ENCODE measurements around the gene SQSTM1. TPM values are rescaled to one million over a fixed set of nuclear protein-coding genes. Genes with fewer than 3 reads are reported as not detected.
A peak's percentile ranks its signal among the peaks of the same experiment; 100 is the strongest.

The SQSTM1 gene
- total RNA-seq, 1 donor from 2014 or later, result 46.9 TPM

DNA sequence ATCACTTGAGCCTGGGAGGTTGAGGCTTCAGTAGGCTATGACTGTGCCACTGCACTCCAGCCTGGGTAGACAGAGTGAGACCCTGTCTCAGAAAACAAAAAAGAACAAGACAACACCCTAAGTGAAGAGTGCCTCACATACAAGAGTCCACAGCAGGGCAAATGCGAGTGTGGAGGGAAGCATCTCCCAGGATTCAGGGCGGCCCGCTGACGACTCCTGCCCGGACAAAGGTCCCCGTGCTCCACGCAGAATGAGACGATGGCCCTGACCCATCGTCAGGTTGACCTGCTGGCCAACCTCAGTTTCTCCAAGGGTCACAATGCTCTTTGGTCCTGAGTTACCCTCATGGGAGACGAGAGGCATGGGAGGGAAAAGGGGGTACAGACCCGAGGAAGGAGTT is 19.6 kb downstream of the SQSTM1 start:
- FAIRE-seq, result no peak
- no peak for DNase-seq (ENCODE audit: low spot score in 2 of 2)

GRCh38 chr5:179840766-179841165 is 20.1 kb downstream of the SQSTM1 start:
- FAIRE-seq (no peak), DNase-seq (ENCODE audit: low spot score in 2 of 2) (no peak)

GRCh38 chr5:179841621-179842020 is 20.9 kb downstream of the SQSTM1 start:
- DNase-seq (ENCODE audit: low spot score in 2 of 2) (no peak), FAIRE-seq (no peak)

DNA sequence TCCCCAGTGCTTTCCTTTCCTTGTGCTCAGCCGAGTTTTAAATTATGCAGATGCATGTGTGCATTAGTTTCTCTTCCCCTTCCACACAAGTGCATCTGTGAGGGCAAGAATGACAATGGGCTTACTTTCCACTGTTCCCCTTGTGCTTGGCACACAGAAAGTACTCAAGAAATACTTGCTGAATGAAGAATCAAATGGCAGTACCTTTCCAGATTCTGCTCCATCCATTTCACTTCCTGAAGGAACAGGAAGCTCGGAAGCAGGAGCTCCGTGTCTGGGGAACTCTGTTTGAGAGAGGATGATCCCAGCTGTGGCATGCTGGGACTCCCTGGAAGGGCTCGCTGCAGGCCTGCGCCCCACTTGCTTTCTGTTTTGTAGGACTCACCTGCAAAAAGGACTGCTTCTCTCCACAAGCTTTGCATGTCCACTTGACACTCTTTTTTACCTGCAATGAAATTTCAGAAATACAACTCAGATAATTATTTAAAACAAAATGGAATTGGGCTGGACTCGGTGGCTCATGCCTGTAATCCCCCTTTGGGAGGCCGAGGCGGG is 32.4 kb downstream of the SQSTM1 start:
- DNase-seq (ENCODE audit: low spot score in 2 of 2), result no peak
- no peak for FAIRE-seq

- no peak for FAIRE-seq
Observed at GRCh38 chr5:179854356-179854755, 33.7 kb downstream of the SQSTM1 start.

DNA sequence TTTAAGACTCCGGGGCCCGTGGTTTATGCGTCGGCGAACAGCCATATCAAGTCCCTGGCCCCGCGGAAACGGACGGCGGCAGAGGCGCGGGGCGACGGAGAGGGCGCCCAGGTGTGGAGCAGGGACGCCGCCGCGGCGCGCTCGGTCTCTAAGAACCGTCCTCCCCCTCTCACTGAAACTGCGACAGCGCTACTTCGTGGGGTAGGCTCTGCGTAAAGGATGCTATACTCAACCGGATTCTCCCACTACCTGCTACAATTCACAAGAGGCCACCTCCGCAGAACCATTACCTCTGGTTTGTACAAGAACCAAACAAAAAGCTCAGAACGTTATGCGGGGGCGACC is 37.5 kb downstream of the SQSTM1 start:
- no peak for DNase-seq (ENCODE audit: low spot score in 2 of 2)
- FAIRE-seq, result no peak

More at GRCh38 chr5:179854356-179854755, 33.7 kb downstream of the SQSTM1 start:
- DNase-seq (ENCODE audit: low spot score in 2 of 2), result no peak

GRCh38 chr5:179858586-179859427 is 38.1 kb downstream of the SQSTM1 start, which contains the start of gene MRNIP:
Gene MRNIP, minus strand, starts transcription at chr5:179858817. Its CDS starts 21 bp downstream, at chr5:179858796.
- DNase-seq (ENCODE audit: low spot score in 2 of 2) (peak; percentile 94 to 96), FAIRE-seq (no peak)

DNA sequence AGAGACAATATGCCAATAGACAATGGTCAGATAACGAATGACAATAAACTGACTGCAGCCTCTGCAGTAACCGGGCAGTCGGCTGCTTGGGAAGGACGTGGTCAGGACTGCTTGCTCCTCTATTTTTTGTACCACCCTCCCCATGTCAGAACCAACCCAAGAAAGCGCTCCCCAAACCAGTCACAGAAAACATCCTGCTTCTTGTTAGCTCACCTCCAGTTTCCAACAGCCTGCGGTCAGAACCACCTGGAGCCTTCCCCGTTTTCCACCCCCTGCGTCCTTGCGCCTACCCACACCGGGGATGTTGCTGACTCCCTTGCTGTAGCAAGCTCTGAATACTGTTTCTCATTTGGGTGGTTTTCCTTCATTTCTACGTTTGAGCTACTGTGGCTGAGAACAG is 39.6 kb downstream of the SQSTM1 start:
- FAIRE-seq (no peak), DNase-seq (ENCODE audit: low spot score in 2 of 2) (peak in 1 of 2 donors; percentile 19)

GRCh38 chr5:179862296-179862695 is 41.6 kb downstream of the SQSTM1 start:
- DNase-seq (ENCODE audit: low spot score in 2 of 2) (no peak), FAIRE-seq (no peak)

GRCh38 chr5:179862891-179863290 is 42.2 kb downstream of the SQSTM1 start:
- FAIRE-seq (no peak), DNase-seq (ENCODE audit: low spot score in 2 of 2) (no peak)

DNA sequence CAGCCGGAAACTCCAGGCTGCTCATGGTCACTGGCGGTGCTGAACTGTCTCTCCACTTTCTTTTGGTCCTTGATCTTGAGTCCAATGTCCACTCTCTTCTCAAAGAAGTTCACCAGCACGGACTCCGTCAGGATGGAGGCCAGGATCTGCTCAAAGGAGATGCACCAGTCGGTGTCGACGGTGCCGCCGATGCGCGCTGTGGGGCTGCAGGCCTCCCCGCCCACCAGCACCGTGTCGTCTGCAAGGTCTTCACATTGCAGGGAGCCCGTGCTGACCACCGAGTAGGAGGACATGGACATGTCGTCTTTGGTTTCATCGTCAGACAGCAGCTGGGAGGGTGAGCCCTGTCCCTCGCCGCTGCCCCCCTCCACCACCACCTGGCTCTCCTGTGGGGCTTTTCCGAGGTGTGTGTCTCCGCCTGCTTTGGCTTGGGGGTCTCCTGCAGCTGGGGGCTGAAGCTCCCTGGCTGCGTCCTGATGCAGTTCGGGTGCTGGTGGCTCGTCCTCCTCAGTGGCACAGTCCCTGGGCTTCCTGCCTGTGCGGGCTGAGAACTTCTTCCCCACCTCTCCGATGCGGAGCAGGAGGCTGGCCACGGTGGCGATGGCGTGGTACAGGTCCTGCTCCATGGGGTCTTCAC is 42.9 kb downstream of the SQSTM1 start:
- FAIRE-seq (no peak), DNase-seq (ENCODE audit: low spot score in 2 of 2) (no peak)

DNA sequence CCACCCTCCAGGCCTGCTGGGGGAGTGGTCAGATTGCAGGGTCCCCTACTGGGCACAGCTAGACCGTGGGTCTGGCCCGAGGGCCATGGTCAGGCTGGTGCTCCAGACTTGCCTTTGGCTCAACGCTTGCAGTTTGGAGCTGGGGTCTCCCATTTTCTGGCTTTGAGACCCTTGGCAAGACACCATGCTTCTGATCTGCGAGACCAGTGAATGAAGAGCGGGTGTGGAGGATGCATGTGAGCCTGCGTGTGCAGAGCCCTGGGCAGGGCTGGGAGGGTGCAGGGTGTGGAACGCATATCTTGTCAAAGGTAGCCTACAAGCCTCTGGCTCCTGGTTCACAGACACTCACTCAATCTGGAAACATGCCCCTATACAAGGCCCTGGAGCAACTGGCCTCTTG is 44.0 kb downstream of the SQSTM1 start:
- FAIRE-seq, result no peak
- no peak for DNase-seq (ENCODE audit: low spot score in 2 of 2)

GRCh38 chr5:179865491-179866240 is 45.0 kb downstream of the SQSTM1 start:
- peak in 1 of 2 donors; percentile 31 for DNase-seq (ENCODE audit: low spot score in 2 of 2)

DNA sequence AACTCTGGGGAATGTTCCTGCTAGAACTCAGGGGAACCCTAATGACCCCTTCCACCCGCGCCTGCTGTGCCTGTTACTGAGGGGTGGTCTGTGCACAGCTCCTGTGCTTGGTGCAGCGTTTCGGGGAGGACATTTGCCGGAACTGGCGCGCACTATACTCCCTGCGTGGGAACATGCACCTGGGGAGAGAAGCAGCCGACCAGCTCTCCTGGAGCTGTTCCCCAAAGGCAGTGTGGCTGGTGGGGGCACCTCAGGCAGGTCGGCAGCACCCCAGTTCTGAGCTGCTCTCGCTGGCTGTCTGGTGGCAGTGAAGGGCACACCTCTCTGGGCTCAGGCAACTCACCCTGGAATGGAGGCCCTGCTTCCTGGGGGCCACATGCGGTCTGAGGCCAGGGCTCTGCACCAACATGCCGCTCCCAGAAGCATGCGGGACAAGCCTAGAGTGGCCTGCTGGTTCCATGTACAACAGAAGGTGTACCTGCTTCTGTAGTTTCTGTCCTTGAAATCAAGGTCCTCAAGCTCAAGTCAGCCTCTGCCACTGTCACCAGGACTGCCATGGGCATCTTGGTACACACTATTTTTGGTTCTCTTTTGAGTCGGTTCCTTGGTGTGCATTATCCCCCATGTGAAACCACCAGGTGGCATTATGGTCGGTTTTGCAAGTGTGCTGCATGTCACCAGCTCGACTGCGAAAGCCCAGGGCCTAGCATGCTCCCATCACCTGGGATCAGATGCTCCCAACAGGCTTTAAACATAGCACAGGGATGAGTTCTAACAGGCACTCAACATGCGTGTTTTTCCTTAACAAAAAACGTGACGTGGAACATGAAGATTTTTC is 45.8 kb downstream of the SQSTM1 start:
- DNase-seq (ENCODE audit: low spot score in 2 of 2) (peak; percentile 35 to 58), FAIRE-seq (no peak)

More at GRCh38 chr5:179865491-179866240, 45.0 kb downstream of the SQSTM1 start:
- FAIRE-seq, result no peak

DNA sequence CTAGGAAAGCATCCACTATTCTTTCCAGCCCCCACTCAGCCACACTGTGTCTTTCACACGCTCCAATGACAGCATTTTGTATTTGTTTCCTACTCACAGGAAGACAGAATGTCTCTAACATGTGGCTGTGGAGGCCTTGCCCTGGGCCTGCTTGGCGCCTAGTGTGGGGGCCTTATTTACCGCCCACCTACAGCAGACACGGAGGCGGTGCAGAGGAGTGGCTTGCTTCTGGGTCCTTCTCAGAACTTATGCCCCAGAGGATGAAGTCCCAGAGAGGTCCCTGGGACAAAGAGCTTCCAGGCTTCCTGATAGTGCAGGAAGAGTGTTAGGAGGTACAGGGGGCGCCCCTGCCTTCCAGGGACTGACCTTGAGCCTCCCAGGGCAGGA is 46.4 kb downstream of the SQSTM1 start:
- DNase-seq (ENCODE audit: low spot score in 2 of 2) (peak in 1 of 2 donors; percentile 24), FAIRE-seq (no peak)

GRCh38 chr5:179867476-179867875 is 46.8 kb downstream of the SQSTM1 start:
- no peak for FAIRE-seq
- no peak for DNase-seq (ENCODE audit: low spot score in 2 of 2)

DNA sequence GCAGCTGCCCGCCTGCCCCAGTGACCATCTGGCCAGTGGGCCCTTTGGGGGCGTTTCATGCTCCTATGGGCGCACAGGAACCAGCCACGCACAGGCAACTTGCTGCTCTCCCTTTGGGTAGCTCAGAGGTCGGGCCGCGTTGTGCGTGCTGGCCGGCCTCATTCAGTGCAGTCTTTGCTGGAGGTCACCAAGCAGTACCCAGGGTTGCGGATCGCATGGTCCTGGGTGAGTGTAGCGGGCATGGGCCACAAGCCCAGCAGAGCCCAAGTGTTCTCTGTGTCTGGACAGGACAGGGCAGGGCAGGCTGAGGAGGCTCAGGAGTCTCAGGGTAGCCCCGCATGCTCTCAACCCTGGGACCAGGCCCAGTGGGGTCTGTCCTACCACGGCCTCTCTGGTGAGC is 47.8 kb downstream of the SQSTM1 start:
- FAIRE-seq (no peak), DNase-seq (ENCODE audit: low spot score in 2 of 2) (no peak)

DNA sequence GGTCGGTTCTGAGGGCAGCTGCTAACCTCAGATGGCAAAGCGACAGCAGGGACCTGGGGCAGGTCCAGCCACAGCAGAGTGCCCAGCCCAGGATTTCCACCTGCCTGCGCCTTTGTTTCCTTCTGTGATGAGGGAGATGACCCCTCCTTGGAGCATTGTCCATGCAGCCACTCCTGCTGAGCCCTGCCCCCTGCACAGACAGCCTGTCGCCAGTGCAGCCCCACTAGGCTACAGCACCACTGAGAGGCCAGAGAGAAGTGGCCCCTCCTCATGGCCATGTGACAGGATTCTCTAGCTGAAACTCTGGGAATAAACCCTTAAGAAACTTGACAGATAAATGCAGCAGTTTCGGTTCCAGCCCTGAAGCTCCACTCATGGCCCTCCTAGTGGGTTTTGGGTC is 48.4 kb downstream of the SQSTM1 start:
- peak in 1 of 2 donors; percentile 33 for DNase-seq (ENCODE audit: low spot score in 2 of 2)
- no peak for FAIRE-seq

GRCh38 chr5:179869641-179870402 is 49.1 kb downstream of the SQSTM1 start:
- peak in 1 of 2 donors; percentile 15 for DNase-seq (ENCODE audit: low spot score in 2 of 2)
- FAIRE-seq, result no peak
